CMK (cell line): ENCODE results near the gene GOLGA8J.
"Not testable (repeated sequence)": the region's sequence is repeated elsewhere in the genome, so short reads cannot be mapped to it uniquely, and the experiment has no call there.

Experiments
- DNase-seq: peaks from one replicate; pipeline ENCODE4 v3.0.0-alpha.2; 2010; ENCODE audit warnings: low read depth

GOLGA8J gene

DNA sequence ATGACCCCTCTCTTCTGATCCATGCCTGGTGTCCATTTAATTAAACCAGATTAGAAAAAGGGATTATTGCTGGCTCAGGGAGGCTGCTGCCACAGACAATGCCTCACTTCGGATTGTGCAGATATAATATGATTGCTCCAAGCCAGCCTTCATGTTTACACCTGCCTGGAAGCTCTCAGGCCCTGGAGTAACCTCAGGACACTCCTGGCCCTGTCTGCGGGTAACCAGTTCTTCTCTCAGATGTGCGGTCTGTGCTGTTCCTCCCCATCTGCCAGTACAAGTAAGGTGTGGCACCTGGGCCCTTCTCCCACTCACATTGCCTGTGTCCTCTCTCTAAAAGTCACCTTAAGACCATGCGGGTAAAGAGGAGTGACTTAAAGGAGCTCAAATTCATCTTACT lies 8.8 kb upstream of the GOLGA8J start:
- DNase-seq, result no peak

DNA sequence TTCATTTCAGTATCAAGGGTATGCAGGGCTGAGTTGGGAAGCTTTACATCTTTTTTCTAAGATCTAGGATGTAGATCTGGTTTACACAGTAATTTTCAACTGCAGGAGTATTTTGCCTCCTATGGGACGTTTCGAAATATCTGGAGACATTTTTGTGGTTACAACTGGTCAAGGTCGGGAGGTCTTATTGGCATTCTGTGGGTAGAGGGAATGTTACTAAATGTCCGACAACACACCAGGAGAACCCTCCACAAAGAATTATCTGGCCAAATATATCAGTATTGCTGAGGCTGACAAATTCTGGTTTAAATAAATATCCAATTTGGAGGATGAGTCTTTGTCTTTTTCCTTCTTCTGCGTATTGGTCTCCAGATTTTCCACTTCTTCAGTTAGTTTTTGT lies 1.9 kb upstream of the GOLGA8J start:
- DNase-seq, result not testable (repeated sequence)

DNA sequence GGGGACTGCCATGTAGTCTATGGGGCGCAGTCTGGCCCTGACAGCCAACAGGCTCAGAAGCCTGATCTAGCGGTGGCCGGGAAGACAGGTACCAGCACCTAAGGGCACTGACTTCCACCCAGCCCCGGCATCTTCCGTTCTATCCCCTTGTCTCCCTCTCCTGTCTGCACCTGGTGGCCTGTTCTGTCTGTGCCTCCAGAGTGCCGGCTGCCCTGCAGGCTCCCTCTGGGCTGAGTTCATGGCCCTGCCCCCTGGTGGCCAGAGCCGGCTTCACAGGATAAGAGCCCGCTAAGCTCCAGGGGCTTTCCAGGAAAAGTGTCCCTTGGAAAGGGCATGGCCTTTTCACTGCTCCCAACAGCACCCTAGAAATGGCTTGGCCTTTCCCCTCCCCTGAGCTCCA lies 15.1 kb downstream of the GOLGA8J start:
- DNase-seq, result not testable (repeated sequence)

DNA sequence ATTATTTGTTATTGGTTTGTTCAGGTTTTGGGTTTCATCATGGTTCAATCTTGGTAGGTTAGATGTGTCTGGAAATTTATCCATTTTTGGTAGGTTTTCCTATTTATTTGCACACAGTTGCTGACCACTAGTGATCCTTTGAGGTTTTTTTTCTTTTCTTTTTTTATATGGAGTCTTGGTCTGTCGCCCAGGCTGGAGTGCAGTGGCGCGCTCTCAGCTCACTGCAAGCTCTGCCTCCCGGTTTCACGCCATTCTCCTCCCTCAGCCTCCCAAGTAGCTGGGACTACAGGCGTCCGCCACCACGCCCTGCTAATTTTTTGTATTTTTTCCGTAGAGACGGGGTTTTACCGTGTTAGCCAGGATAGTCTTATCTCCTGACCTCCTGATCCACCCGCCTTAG lies 20.1 kb downstream of the GOLGA8J start:
- DNase-seq, result not testable (repeated sequence)

DNA sequence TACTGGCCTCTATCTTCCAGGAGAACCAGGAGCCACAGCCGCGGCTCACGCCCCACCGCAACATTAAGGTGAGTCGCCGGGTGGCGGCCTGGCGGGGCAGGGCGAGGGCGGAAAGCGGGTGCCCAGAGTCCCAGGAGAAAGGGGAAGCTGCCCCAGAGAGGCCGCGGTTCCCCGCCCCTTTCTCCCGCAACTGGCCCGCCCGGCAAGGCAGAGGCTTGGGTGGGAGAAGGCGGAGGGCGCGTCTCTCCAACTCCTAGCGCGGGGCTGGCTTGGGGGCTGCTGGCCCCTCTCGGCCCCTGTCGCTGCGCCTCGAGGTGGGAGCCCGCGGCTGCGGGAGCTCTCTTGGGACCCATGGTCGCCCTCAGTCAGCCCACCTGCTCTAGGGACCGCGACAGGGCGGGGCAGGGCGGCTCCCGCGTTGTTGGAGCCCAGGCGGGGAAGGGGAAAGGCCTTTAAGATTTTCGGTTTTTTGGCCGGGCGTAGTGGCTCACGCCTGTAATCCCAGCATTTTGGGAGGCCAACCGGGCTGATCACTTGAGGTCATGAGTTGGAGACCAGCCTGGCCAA lies 21.3 kb downstream of the GOLGA8J start:
- DNase-seq, result not testable (repeated sequence)

DNA sequence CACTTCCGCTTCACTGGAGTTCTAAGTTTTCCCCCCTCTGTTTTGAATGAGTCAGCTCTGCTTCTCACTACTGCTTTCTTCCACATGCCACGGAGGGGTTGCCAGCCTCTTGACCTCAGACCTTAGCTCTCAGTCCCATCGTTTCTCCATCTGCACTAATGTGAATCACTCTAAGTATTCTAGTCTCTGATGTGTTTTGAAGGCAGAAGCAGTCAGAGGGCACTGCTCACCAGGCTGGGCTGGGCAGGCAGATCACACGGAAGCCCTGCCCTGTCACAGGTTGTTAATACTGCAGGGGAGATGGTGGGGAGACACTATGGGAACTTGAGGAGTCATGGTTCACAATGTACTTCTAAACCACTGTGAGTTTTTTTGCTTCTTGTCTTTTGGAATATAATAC lies 27.8 kb downstream of the GOLGA8J start:
- DNase-seq, result not testable (repeated sequence)

DNA sequence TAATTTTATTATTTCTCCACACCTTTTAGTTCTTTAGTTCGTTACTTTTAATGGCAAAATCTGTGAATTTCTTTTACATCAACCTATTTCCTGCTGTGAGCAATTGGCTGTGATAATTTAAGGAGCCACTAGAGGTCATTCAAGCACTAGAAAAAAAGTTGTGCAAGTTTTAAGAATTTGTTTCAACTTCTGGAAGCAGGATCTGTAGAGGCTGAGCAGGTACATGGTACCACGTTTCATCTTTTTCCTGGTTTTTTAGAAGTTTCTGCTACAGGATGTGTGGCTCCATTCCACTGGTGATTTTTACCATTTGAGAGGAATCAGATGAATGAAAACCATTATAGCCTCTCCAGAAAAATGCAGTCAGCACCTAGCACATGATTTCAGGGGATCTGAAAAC lies 47.3 kb downstream of the GOLGA8J start:
- not testable (repeated sequence) for DNase-seq

DNA sequence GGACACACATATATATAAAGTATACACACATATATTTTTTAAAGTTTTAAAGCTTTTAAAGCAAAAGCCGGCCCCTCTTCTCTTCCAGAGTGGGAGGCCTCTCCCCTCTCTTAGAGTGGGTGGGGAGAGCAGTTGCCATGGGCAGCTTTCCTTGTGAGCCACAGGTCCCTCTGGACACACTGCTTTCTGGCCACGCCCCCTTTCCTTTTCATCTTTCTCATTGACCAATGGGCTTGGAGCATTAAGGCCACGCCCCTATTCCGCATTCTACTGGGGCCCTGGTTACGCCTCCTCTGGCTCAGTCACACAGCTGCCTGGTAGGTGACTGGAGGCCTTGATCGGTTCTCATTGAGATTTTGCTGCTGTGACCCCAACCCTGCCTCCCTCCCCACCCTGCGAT lies 52.0 kb downstream of the GOLGA8J start, which contains the start of gene GOLGA8T:
TSS of gene GOLGA8T (plus strand) at position 301 of the 400 bp plus-strand sequence. CDS start at position 399, 98 bp downstream.
- DNase-seq, result not testable (repeated sequence)
